GM21528 (cell line): Measurements from ENCODE around the gene APOA5.

Source experiments
- ATAC-seq: cut with Tn5 transposase; IDR thresholded peaks from one replicate; pipeline ENCODE4 v1.9.1; 2021; ENCODE audit warnings: mild to moderate bottlenecking, moderate library complexity; ENCODE audit not compliant: unreplicated experiment, low FRiP score

APOA5 gene

DNA sequence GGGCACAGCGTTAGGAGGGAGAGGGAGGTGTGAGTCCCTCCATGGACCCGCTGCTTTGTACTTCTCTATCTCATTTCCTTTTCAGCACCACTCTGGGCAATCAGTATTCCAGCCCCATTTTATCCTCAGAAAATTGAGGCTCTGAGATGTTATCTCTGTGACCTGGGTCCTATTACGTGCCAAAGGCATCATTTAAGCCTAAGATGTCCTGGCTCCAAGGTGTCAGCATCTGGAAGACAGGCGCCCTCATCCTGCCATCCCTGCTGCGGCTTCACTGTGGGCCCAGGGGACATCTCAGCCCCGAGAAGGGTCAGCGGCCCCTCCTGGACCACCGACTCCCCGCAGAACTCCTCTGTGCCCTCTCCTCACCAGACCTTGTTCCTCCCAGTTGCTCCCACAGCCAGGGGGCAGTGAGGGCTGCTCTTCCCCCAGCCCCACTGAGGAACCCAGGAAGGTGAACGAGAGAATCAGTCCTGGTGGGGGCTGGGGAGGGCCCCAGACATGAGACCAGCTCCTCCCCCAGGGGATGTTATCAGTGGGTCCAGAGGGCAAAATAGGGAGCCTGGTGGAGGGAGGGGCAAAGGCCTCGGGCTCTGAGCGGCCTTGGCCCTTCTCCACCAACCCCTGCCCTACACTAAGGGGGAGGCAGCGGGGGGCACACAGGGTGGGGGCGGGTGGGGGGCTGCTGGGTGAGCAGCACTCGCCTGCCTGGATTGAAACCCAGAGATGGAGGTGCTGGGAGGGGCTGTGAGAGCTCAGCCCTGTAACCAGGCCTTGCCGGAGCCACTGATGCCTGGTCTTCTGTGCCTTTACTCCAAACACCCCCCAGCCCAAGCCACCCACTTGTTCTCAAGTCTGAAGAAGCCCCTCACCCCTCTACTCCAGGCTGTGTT, 37.2 kb upstream of the APOA5 start:
- no peak for ATAC-seq

DNA sequence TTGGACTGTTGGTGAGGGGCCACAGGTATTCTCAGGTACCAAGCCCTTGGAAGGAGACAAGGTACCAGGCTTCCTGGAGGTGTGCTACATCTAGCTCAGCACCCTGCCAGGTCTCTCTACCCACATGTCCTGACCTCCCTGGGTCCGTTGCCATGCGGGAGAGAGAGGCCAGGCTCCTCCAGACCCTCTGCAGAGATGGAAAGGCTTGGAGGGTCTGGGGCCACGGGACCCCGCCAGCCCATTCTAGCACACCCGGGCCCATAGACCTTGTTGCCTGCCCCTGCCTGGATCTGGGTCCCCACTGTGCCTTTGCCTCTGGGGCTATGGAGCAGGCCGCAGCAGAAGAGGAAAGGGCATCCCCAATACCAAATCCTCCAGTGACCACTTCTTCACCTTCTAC, 35.8 kb upstream of the APOA5 start:
- ATAC-seq: no peak

DNA sequence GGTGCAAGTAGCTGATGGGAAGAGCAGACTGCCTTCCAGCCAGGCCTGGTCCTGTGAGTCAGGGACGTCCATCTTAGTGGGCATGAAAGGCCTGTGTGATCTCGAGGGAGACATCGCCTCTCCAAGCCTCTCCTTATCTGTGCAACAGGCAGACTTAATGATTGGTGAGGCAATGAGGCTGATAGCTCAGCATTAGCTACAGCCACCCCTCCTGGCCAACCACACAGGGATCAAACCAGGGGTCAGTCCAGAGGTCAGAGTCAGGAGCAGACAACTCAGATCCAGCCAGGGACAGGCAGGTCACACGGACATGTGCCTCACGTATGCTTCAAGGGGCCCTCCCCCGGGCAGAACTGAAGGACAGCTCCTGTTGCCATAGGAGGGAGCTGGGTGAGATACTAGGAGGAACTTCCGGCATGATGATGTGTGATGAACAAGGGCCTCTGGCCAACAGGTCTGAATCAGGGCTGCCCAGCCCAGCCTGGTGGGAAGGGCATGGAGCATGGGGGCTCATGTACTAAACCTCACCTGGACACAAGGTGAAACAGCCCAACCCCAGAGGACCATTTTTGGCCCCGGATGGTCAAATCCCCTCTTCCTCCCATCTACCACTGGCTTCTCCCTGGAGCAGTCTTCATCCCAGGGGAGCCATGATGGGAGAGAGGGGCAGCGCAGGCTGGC, 35.2 kb upstream of the APOA5 start:
- ATAC-seq: no peak

DNA sequence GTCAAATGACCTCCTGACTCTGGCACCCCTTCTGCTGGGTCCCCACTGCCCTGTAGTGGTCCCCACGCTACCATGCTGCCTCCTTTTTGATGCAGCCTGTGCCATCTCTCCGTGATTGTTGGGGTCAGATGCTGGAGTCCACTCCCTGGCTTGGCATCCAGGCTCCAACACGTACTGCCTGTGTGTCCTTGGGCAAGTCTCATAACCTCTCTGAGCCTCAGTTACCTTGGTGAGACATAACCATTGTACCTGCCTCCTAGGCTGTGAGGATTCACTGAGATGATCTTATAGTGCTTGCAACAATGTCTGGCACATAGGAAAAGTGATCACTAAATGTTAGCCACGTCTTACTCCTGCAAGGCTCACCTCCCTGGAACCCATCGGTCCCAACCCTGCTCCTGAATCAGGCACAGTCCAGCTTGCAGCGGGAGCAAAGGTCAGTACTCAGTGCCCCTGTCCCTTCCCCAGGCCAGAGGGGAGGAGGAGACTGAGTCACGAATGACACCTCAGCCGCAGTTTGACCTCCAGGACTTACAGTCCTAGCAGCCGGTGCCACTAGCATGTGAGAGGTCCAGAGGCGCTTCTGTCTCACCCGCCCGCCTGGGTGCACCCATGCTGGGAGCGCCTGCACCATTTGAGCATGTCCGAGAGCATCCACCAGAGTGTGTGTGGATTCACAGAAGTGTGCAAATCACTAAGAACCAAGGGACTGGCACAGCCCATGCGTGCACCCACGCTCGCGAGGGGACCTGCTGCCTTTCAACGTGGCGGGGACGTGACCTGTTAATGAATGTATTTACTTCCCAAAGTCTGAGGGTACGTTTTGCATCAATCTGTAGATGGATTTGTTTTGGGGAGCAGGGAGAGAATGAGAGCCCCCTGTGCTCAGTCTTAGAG, 34.4 kb upstream of the APOA5 start:
- no peak for ATAC-seq

DNA sequence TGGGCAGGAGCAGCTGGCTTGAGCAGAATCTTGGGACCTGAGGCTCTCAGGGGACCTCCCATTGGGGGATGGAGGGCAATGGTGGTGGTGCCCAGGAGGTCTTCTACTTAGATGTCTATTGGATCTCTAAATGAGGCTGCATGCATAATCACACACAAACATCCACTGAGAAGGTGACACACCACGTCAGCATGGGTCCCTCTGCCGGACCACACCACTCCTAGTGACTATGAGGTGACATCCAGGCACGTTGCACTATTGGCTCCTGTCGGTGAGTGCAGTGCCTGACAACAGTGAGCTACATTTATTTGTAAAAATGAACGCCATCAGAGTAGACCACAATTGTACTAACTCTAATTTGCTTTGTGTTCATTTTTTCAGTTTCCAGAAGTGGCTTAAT, 33.8 kb upstream of the APOA5 start:
- no peak for ATAC-seq

DNA sequence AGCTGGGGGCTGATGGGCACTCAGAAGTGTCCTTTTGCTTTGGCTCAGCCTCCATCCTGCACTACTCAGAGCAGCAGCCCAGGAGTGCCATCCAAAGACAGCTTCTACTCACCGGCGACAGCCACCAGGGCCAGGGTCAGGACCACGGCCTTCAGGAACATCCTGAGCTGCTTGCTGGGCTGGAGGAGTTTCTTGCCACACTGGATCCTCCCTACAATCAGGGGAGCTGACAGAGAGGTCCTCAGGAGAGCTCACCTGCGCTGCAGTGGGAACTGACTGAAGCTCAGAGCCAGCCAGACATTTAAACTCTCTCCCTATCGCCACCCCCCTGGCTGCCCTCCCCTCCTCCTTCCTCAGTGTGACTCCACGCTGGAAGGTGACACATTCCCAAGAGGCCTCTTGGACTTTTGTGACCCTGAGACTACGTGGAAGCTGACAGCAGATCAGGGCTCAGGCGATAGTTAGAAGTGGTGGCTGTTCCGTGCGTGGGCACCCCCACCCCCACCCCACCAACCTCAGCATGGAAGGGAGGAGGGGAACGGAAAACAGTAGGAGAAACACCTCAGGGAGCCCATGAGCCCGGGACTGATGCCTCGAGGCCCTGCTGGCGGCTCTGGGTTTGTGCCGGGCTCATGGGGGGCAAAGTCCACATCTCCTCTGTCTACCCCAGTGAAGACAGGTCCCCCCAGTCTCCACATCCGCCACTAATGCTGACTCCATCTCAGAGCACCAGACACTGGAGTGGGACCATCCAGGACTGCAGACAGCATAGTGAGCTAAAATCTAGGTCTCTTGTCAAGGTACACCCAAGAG, 31.6 kb upstream of the APOA5 start, which contains the start of gene APOA4:
TSS of gene APOA4 (minus strand) at position 274 of the 813 bp plus-strand sequence. CDS start at position 161, 113 bp downstream.
- no peak for ATAC-seq

DNA sequence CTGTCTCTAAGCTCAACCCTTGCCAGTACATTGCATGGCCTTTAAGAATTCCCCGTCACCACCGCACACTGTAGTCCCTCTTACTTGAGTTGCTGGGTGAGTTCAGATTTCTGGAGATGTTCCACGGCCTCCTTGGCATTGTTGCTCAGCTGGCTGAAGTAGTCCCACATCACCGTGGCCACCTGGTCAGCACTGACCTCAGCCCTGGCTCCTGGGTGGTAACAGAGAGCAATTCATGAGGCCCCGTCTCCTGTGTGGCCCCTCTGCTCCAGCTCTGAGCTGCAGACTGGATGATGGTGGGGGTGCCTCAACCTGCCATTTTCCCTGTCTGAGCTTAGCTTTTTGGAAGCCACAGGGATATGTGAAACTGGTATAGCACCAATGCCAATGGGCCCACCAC, 30.9 kb upstream of the APOA5 start:
- ATAC-seq: no peak

DNA sequence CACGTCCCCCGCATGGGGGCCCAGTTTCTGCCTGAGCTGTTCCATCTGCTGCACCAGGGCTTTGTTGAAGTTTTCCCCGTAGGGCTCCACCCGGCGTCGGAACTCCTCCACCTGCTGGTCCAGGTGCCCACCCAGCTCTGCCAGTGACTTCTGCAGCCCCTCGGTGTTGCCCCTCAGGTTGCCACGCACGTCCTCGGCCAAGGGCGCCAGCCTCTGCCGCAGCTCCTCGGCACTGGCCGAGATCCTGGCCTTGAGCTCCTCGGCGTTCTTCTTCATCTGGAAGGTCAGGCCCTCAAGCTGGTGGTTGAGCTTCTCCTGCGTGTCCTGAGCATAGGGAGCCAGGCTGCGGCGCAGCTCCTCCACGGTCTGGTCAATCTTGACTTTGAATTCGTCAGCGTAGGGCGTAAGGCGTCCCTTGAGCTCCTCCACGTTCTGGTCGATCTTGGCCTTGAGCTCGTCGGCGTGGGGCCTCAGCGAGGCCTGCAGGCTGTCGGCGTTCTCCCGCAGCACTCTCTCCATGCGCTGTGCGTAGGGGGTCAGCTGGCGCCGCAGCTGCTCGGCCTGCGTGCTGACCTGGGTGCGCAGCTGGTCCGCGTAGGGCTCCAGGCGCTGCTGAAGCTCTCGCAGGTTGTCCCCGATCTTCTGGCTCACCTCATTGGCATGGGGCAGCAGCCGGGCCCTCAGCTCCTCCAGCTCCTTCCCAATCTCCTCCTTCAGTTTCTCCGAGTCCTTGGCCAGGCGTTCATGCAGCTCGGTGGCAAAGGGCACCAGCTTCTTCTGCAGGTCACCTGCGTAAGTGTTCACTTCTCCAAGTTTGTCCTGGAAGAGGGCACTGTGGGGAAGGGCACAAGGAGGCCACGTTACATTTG, 29.6 kb upstream of the APOA5 start:
- ATAC-seq: no peak

DNA sequence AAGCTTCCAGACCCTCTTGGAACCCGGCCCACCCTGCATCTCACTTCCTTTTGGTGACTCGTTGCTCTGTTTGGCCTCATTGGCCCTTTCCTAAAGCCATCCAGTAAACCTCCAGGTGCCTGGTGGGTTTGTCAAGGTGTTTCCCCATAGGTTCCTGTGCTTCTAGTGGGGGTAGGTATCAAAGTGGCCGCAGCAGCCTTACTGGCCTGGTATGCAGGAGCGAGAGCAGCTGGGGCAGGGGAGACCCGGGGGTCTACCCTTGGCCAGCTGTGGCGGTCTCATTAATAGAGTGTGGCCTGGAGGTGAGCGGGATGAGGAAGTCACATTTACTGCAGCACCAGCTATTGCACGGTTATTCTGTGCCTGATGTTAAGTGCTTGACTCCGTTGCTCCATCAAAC, 27.4 kb upstream of the APOA5 start:
- no peak for ATAC-seq

DNA sequence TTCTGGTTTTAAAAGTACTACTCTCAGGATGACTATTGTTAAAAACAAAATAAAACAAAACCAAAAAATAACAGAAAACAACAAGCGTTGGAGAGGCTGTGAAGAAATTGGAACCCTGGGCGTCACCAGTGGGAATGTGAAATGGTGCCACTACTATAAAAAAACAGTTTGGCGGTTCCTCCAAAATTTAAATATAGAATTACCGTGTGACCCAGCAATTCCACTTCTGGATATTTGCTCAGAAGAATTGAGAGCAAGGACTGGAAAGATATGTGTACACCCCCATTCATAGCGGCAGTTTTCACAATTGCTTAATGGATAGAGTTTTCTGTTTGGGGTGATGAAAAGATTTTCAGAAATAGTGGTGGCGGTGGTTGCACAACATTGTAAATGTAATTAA, 22.8 kb upstream of the APOA5 start:
- no peak for ATAC-seq

DNA sequence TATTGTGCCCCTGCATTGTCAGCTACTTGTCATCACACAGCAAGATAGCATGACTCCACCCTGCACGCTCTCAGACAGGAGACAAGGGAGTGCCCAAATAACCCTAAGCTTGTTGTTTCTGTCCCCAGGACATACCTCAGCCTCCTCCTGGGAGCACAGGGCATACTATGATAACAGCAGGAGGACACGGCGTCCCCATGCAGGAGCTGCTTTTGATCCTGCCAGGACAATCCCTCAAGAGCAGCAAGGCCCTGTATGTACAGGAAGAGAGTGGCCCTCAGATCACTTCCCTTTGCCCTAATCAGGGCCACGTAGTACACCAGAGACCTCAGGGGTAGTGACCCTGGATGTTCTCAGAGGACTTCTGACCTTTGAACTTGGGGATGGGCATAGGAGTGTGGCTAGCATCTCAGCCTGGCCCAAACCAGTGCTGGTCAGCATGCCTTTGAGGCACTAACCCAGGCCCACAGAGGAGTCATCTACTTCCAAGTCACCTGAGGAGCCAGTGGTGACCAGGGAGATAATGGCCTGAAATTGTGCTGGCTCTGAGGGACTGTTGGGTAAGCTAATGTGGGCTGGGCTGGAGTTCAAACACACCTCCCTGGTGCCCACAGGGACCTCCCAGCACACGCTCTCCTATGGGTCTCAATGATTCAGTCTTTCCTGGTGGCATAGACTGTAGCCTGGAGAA, 22.2 kb upstream of the APOA5 start:
- ATAC-seq: no peak

DNA sequence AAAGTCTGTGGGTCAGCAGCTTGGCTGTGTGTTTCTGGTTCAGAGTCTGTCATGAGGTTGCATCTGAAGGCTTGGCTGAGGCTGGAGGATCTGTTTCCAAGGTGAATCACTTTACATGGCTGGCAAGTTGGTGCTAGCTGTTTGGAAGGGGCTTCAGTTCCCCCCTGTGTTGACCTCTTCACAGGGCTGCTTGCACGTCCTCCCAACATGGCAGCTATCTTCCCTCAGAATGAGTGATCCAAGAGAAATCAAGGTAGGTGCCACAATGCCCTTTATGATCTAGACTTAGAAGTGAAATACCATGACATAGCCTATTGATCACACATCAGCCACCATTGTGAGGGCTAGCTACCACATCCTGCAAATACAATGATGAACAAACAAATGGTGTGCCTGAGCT, 21.5 kb upstream of the APOA5 start:
- ATAC-seq: no peak

DNA sequence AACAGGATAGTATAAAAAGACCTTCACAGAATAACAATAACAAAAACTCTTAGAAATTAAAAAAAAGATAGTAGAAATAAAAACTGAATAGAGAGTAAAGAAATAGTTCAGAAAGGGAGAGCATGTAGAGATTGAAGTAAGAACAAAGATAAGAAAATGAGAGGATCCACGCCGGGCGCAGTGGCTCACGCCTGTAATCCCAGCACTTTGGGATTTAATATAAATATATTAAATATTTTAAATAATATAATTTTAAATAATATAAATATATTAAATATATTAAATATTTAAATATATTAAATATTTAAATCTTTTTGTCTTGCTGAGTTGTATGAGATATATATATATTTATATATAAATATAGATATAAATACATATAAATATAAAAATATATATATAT, 20.4 kb upstream of the APOA5 start:
- ATAC-seq: no peak

DNA sequence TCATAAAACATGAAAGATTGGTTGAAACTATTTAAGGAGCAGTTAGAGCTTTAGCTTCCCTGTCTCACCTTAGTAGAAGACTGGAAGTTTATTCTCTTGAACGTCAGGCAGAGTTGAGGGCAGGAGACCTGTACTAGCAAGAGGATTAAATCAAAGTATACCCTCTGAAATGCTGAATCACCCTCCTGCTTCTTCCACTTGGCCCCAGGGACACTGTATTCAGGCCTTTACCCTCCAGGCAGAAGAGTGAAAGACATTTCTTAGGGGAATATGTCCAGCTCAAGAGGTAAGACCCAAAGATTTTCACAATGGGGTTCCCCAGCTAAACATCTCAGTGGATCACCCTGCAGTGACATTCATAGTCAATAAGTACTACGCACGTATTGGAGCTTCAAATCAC, 19.5 kb upstream of the APOA5 start:
- ATAC-seq: no peak

DNA sequence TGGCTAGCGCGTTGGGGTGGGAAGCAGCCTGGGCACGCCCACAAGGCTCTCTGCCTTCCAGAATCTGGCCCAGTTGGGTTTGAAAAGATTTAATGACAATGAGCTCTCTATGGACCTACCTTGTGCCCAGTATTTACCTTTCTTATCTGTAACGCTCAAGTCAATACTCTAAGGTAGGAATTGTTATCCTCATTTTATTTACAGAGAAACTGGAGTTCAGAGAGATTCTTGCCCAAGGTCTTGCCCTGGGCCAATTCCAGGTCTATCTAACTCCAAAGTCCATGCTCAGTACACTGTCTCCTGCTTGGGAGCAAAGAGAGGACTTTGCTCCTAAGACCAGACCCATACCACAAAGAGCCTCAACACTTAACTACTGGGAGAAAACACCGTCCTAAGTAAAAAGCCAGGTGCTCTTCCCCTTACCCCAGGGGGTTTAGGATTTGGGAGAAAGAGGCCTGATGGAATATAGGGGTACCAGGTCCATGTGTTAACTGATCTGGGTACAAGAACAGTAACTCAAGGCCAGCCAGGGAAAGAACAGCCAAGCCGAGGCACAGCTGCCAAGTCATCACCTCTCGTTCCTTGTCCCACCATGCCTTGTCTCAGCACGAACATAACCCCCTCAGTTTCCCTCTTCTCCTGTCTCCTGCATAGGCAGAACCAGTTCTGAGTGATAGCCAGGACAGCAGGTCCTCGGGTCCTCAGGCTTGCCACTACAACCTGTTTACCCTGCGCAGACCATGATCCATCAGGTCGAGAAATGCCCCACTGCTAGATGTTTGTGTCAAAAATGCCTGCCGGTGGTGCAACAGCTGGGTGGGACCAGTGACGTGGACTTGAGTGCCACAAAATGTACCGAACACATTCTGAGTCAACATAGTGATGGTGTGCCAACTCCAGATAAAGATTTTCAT, 16.8 kb upstream of the APOA5 start:
- ATAC-seq: no peak

DNA sequence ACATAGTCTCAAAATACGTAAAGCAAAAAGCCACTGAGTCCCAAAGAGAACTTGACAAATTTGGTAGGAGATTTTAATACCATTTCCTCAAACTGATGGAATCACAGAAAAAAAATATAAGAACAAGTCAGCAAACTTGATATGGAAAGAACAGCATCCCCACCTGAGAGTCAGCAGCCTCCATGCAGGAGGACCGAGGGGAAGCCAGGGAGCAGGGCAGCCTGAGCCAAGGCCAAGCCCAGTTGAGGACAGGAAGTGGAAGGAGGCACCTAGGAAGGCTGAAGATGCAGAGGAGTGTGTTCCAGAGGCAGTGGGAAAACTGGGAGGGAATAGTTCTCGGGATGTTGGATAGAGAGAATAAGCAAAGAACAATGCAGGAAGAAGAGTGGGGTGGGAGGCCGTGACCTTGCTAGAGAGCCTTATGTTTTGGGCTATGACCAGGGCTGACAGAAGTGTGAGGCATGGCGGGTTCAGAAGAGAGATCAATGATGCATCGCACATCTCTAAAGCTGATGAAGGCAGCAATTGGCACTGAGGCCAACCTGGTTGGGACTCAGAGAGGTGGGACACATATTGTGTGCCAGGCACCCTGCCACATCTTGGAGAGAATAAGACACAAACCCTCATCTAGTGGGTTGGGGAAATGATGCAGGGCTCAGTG, 16.1 kb upstream of the APOA5 start:
- no peak for ATAC-seq

DNA sequence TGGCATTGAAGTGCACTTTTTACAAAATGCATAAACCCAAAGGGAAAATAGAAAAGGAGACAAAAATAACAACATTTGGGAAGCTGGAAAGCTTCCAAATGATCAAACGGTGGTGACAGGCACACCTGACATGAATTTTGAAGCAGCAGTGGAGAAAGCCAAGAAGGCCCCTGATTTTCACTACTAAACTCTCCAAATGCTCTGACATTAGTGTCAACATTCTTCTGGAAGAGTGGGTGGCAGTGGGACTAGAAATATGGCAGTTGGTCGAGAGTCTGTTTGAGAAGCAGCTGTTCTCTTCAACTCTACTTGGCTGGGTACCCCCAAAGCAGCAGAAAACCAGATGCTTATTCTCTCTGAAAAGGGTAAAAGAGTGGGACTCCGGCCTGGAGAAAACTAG, 12.3 kb upstream of the APOA5 start:
- ATAC-seq: no peak
